ENCODE results near the gene SACM1L. TPM values are rescaled to one million over a fixed set of nuclear protein-coding genes. Genes with fewer than 3 reads are reported as not detected.

Gene SACM1L
- total and polyA plus RNA-seq, 4 experiments from 2014 or later = 27.6 to 104 (median 67.4) TPM

GRCh38 chr3:45787551-45787950 is 98.4 kb downstream of the SACM1L start:
- Mint-ChIP-seq H3K9me3 (peaks cover 5 to 34% (median 21%) of the 10 kb centered on the region in 8 donors), H3K27ac (no peak overlapping the region), H3K36me3 (peaks cover 0 to 1% of the 10 kb centered on the region in 2 donors), H3K4me1 (no peaks in the 10 kb centered on the region), H3K4me3 (no peak overlapping the region), H3K27me3 (peaks cover 2 to 10% of the 10 kb centered on the region in 2 donors)
- intact Hi-C loops (cut with micrococcal nuclease) = no loop called here
- H3K4me1 ChIP-seq (ENCODE audit: insufficient read depth, low read length) = no peaks in the 10 kb centered on the region
- no peaks in the 10 kb centered on the region for H3K27me3 ChIP-seq (ENCODE audit: insufficient read depth, low read length)
- H3K27ac ChIP-seq (ENCODE audit: low read depth, low read length) = no peak overlapping the region
- DNase-seq = no peak
- H3K9me3 ChIP-seq (ENCODE audit: control insufficient read depth in 1 of 2, low read length in 2 of 2) = no peaks in the 10 kb centered on the region
- CTCF ChIA-PET (ENCODE audit: partially characterized antibody) = no interaction called here
- no peaks in the 10 kb centered on the region for H3K36me3 ChIP-seq (ENCODE audit: insufficient read depth, low read length)
- H3K4me3 ChIP-seq (ENCODE audit: low read length in 2 of 2) = no peak overlapping the region
- POLR2A ChIA-PET (ENCODE audit: partially characterized antibody) = no interaction called here

GRCh38 chr3:45789235-45789812 is 100.1 kb downstream of the SACM1L start:
- Histone ChIP-seq H3K4me3 (ENCODE audit: low read length in 2 of 2) (no peak overlapping the region), H3K27me3 (ENCODE audit: insufficient read depth, low read length) (peaks cover under 1% of the 10 kb centered on the region), H3K36me3 (ENCODE audit: insufficient read depth, low read length) (no peaks in the 10 kb centered on the region), H3K9me3 (ENCODE audit: control insufficient read depth in 1 of 2, low read length in 2 of 2) (no peaks in the 10 kb centered on the region), H3K27ac (ENCODE audit: low read depth, low read length) (no peak overlapping the region), H3K4me1 (ENCODE audit: insufficient read depth, low read length) (no peaks in the 10 kb centered on the region)
- Mint-ChIP-seq H3K4me1 (no peaks in the 10 kb centered on the region), H3K27me3 (peaks cover 7 to 18% of the 10 kb centered on the region in 2 donors), H3K27ac (no peak overlapping the region), H3K9me3 (peaks cover 4 to 31% (median 19%) of the 10 kb centered on the region in 8 donors), H3K36me3 (peaks cover 0 to 1% of the 10 kb centered on the region in 2 donors), H3K4me3 (no peak overlapping the region)
- CTCF ChIA-PET (ENCODE audit: partially characterized antibody) = no interaction called here
- DNase-seq = no peak
- POLR2A ChIA-PET (ENCODE audit: partially characterized antibody) = no interaction called here
- intact Hi-C loops (cut with micrococcal nuclease) = no loop called here

GRCh38 chr3:45790596-45790995 is 101.4 kb downstream of the SACM1L start:
- Mint-ChIP-seq H3K9me3 (peaks cover 4 to 21% (median 14%) of the 10 kb centered on the region in 8 donors), H3K36me3 (no peaks in the 10 kb centered on the region), H3K4me1 (peaks cover 3 to 5% (median 3%) of the 10 kb centered on the region in 4 donors), H3K4me3 (peak overlapping the region in 1 of 8 donors; percentile 22), H3K27ac (no peak overlapping the region), H3K27me3 (peaks cover 18 to 30% of the 10 kb centered on the region in 2 donors)
- peaks cover 13% of the 10 kb centered on the region for H3K27me3 ChIP-seq (ENCODE audit: insufficient read depth, low read length)
- no peaks in the 10 kb centered on the region for H3K36me3 ChIP-seq (ENCODE audit: insufficient read depth, low read length)
- no peak overlapping the region for H3K27ac ChIP-seq (ENCODE audit: low read depth, low read length)
- ChIA-PET CTCF (ENCODE audit: partially characterized antibody) (no interaction called here), POLR2A (ENCODE audit: partially characterized antibody) (no interaction called here)
- H3K9me3 ChIP-seq (ENCODE audit: control insufficient read depth in 1 of 2, low read length in 2 of 2) = no peaks in the 10 kb centered on the region
- H3K4me1 ChIP-seq (ENCODE audit: insufficient read depth, low read length) = no peaks in the 10 kb centered on the region
- no peak for DNase-seq
- intact Hi-C loops (cut with micrococcal nuclease) = no loop called here
- no peak overlapping the region for H3K4me3 ChIP-seq (ENCODE audit: low read length in 2 of 2)

GRCh38 chr3:45792036-45792435 is 102.8 kb downstream of the SACM1L start:
- no peak for DNase-seq
- H3K4me3 Mint-ChIP-seq = no peak overlapping the region
- no peak overlapping the region for H3K27ac Mint-ChIP-seq
- Histone ChIP-seq H3K36me3 (ENCODE audit: insufficient read depth, low read length) (no peaks in the 10 kb centered on the region), H3K9me3 (ENCODE audit: control insufficient read depth in 1 of 2, low read length in 2 of 2) (no peaks in the 10 kb centered on the region), H3K27me3 (ENCODE audit: insufficient read depth, low read length) (peaks cover 22% of the 10 kb centered on the region), H3K4me3 (ENCODE audit: low read length in 2 of 2) (no peak overlapping the region), H3K4me1 (ENCODE audit: insufficient read depth, low read length) (peaks cover 8% of the 10 kb centered on the region), H3K27ac (ENCODE audit: low read depth, low read length) (no peak overlapping the region)
- H3K4me1 Mint-ChIP-seq = peaks cover 4 to 8% (median 6%) of the 10 kb centered on the region in 4 donors
- no peaks in the 10 kb centered on the region for H3K36me3 Mint-ChIP-seq
- ChIA-PET POLR2A (ENCODE audit: partially characterized antibody) (no interaction called here), CTCF (ENCODE audit: partially characterized antibody) (no interaction called here)
- H3K27me3 Mint-ChIP-seq = peaks cover 25 to 35% of the 10 kb centered on the region in 2 donors
- intact Hi-C loops (cut with micrococcal nuclease) = no loop called here
- H3K9me3 Mint-ChIP-seq = peaks cover 4 to 21% (median 14%) of the 10 kb centered on the region in 8 donors

- intact Hi-C loops (cut with micrococcal nuclease) = no loop called here
- Mint-ChIP-seq H3K4me1 (peaks cover 4 to 8% (median 7%) of the 10 kb centered on the region in 4 donors), H3K27me3 (peaks cover 30 to 38% of the 10 kb centered on the region in 2 donors), H3K27ac (no peak overlapping the region), H3K36me3 (no peaks in the 10 kb centered on the region), H3K9me3 (peaks cover 4 to 21% (median 14%) of the 10 kb centered on the region in 8 donors), H3K4me3 (no peak overlapping the region)
- Histone ChIP-seq H3K9me3 (ENCODE audit: control insufficient read depth in 1 of 2, low read length in 2 of 2) (no peaks in the 10 kb centered on the region), H3K36me3 (ENCODE audit: insufficient read depth, low read length) (no peaks in the 10 kb centered on the region), H3K27me3 (ENCODE audit: insufficient read depth, low read length) (peaks cover 23% of the 10 kb centered on the region), H3K4me1 (ENCODE audit: insufficient read depth, low read length) (peaks cover 8% of the 10 kb centered on the region), H3K27ac (ENCODE audit: low read depth, low read length) (no peak overlapping the region), H3K4me3 (ENCODE audit: low read length in 2 of 2) (no peak overlapping the region)
- ChIA-PET POLR2A (ENCODE audit: partially characterized antibody) (no interaction called here), CTCF (ENCODE audit: partially characterized antibody) (no interaction called here)
- no peak for DNase-seq
These were observed 103.4 kb downstream of the SACM1L start for GRCh38 chr3:45792516-45793172.

GRCh38 chr3:45793482-45794176 is 104.4 kb downstream of the SACM1L start:
- Histone ChIP-seq H3K36me3 (ENCODE audit: insufficient read depth, low read length) (no peaks in the 10 kb centered on the region), H3K4me3 (ENCODE audit: low read length in 2 of 2) (no peak overlapping the region), H3K9me3 (ENCODE audit: control insufficient read depth in 1 of 2, low read length in 2 of 2) (no peaks in the 10 kb centered on the region), H3K27ac (ENCODE audit: low read depth, low read length) (no peak overlapping the region), H3K27me3 (ENCODE audit: insufficient read depth, low read length) (peaks cover 23% of the 10 kb centered on the region), H3K4me1 (ENCODE audit: insufficient read depth, low read length) (peaks cover 8% of the 10 kb centered on the region)
- no peaks in the 10 kb centered on the region for H3K36me3 Mint-ChIP-seq
- H3K4me1 Mint-ChIP-seq = peaks cover 4 to 8% (median 7%) of the 10 kb centered on the region in 4 donors
- no peak for DNase-seq
- H3K4me3 Mint-ChIP-seq = peak overlapping the region in 1 of 8 donors; percentile 40
- CTCF ChIA-PET (ENCODE audit: partially characterized antibody) = no interaction called here
- H3K9me3 Mint-ChIP-seq = peaks cover 4 to 21% (median 14%) of the 10 kb centered on the region in 8 donors
- no peak overlapping the region for H3K27ac Mint-ChIP-seq
- intact Hi-C loops (cut with micrococcal nuclease) = no loop called here
- POLR2A ChIA-PET (ENCODE audit: partially characterized antibody) = no interaction called here
- H3K27me3 Mint-ChIP-seq = peaks cover 33 to 42% of the 10 kb centered on the region in 2 donors

- Mint-ChIP-seq H3K27ac (no peak overlapping the region), H3K4me1 (peaks cover 4 to 8% (median 7%) of the 10 kb centered on the region in 4 donors), H3K4me3 (peak overlapping the region in 1 of 8 donors; percentile 40), H3K9me3 (peaks cover 4 to 15% (median 9%) of the 10 kb centered on the region in 8 donors), H3K27me3 (peaks cover 37 to 42% of the 10 kb centered on the region in 2 donors), H3K36me3 (no peaks in the 10 kb centered on the region)
- POLR2A ChIA-PET (ENCODE audit: partially characterized antibody) = no interaction called here
- CTCF ChIA-PET (ENCODE audit: partially characterized antibody) = no interaction called here
- no peak overlapping the region for H3K27ac ChIP-seq (ENCODE audit: low read depth, low read length)
- H3K4me1 ChIP-seq (ENCODE audit: insufficient read depth, low read length) = peaks cover 8% of the 10 kb centered on the region
- H3K4me3 ChIP-seq (ENCODE audit: low read length in 2 of 2) = no peak overlapping the region
- DNase-seq = no peak
- H3K36me3 ChIP-seq (ENCODE audit: insufficient read depth, low read length) = no peaks in the 10 kb centered on the region
- no peaks in the 10 kb centered on the region for H3K9me3 ChIP-seq (ENCODE audit: control insufficient read depth in 1 of 2, low read length in 2 of 2)
- intact Hi-C loops (cut with micrococcal nuclease) = no loop called here
- H3K27me3 ChIP-seq (ENCODE audit: insufficient read depth, low read length) = peaks cover 23% of the 10 kb centered on the region
These were observed 105.0 kb downstream of the SACM1L start for GRCh38 chr3:45794177-45794560.
